Measurements from ENCODE around the gene AGPAT1.

DNA sequence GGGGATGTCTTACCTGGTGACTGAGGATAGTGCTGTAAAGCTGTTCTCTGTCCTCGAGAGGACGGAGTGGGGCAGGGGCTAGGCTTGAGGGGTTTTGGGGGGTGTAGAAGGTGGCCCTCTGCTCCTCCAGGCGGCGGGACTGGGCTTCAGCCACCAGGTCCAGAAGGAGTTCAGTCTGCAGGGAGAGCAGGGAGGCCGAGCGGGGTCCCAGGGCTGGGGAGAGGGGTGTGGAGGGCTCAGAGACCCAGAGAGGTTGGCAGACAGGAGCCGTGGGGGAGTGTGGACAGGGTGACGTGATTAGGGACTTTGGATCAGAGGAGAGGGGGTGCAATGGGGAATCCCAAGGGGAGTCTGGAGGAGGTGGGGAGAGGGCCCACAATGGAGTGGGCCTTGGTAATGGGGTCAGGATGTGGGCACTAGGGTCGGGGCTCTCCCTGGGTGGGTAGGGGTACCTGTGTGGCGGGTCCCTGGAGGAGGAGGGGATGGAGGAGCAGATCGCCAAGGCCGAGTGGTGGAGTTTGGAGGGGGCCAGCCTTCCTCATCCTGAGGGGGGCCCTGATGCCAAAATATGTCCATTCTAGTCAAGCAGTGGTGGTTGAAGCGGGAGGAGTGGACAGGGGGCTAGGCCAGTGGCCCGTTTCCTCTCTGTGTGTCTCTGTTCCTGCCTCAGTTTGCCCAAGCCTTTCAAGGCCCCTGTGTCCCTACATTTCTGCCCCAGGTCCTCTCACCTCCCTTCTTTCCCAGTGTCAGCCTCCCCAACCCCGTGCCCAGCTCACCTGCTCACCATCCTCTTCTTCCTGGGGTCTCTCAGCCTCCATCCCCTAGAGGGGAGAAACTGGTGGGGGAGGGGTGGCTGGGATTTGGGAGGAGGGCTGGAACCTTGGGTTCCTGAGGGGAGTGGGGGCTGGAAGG lies 16.1 kb upstream of the AGPAT1 start:
- TF ChIP-seq, protein P1, sequence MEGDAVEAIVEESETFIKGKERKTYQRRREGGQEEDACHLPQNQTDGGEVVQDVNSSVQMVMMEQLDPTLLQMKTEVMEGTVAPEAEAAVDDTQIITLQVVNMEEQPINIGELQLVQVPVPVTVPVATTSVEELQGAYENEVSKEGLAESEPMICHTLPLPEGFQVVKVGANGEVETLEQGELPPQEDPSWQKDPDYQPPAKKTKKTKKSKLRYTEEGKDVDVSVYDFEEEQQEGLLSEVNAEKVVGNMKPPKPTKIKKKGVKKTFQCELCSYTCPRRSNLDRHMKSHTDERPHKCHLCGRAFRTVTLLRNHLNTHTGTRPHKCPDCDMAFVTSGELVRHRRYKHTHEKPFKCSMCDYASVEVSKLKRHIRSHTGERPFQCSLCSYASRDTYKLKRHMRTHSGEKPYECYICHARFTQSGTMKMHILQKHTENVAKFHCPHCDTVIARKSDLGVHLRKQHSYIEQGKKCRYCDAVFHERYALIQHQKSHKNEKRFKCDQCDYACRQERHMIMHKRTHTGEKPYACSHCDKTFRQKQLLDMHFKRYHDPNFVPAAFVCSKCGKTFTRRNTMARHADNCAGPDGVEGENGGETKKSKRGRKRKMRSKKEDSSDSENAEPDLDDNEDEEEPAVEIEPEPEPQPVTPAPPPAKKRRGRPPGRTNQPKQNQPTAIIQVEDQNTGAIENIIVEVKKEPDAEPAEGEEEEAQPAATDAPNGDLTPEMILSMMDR (IDR thresholded peaks at IDR 0.05), result no peak
- no peak for TF ChIP-seq POLR2AphosphoS5 (IDR thresholded peaks at IDR 0.05)

Data from stomach (tissue), 4 donors.